Measurements from ENCODE around the gene GPR137.
A peak's percentile ranks its signal among the peaks of the same experiment; 100 is the strongest.

Gene GPR137

DNA sequence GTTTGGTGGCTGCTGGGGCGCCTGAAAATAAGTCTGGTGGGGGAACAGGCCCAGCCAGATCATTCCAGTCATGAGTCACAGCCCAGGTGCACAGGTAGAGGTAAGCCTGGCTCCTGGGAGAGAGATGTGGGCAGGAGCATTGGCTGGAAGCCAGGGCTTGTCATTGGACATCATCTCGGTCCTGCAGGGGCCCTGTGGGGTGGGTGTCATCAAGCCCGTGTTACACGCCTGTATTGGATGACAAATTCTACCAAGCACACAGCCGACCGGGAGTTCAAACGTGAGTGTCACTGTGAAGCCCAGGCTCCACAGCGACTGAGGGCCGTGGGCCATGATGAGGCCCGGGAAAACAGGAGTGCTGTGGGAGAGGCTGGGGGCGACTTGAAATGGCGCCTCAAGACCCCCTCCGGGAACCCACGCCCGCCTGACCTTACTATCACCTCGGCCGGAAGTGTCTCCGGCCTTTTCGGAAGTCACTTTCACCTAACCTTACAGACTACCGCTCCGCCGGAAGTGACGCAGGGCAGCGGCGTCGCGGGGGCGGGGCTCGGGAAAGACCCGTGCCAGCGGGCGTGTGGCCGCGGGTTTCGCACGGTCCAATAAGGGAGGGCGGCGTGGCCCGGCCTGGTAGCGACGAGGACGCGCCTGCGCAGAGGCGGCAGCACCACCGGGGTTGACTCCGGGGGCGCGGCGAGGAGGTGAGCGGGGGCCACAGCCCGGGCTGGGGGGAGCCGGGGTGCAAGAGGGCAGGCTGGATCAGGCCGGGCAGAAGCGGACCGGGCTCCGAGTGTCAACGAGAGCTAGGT lies 45.0 kb upstream of the GPR137 start, which contains the start of gene FKBP2:
FKBP2 (plus strand) TSS at position 661 of the 806 bp plus-strand sequence. CDS start 1,293 bp downstream, outside the sequence.
- peak within 1 kb of the TSS; percentile 96 for H3K27ac ChIP-seq
- H3K9me3 ChIP-seq, result no peaks in the 10 kb centered on the region
- H3K27me3 ChIP-seq, result peaks cover 3% of the 10 kb centered on the region
- TF ChIP-seq, protein P1, sequence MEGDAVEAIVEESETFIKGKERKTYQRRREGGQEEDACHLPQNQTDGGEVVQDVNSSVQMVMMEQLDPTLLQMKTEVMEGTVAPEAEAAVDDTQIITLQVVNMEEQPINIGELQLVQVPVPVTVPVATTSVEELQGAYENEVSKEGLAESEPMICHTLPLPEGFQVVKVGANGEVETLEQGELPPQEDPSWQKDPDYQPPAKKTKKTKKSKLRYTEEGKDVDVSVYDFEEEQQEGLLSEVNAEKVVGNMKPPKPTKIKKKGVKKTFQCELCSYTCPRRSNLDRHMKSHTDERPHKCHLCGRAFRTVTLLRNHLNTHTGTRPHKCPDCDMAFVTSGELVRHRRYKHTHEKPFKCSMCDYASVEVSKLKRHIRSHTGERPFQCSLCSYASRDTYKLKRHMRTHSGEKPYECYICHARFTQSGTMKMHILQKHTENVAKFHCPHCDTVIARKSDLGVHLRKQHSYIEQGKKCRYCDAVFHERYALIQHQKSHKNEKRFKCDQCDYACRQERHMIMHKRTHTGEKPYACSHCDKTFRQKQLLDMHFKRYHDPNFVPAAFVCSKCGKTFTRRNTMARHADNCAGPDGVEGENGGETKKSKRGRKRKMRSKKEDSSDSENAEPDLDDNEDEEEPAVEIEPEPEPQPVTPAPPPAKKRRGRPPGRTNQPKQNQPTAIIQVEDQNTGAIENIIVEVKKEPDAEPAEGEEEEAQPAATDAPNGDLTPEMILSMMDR (IDR thresholded peaks at IDR 0.05), result peak; percentile 41
- H3K36me3 ChIP-seq, result no peaks in the 10 kb centered on the region
- H3K4me1 ChIP-seq (ENCODE audit: control insufficient read depth in 1 of 2, insufficient read depth in 1 of 2, low read depth in 1 of 2, low read length in 1 of 2), result peaks cover 61 to 68% of the 10 kb centered on the region in 2 experiments
- peak within 1 kb of the TSS; percentile 89 to 95 for H3K4me3 ChIP-seq (ENCODE audit: low read depth in 1 of 2, low read length in 1 of 2)

GRCh38 chr11:64241241-64241490 lies 44.5 kb upstream of the GPR137 start:
- Histone ChIP-seq H3K9me3 (no peaks in the 10 kb centered on the region), H3K4me1 (ENCODE audit: control insufficient read depth in 1 of 2, insufficient read depth in 1 of 2, low read depth in 1 of 2, low read length in 1 of 2) (peaks cover 65 to 73% of the 10 kb centered on the region in 2 experiments), H3K27me3 (peaks cover 6% of the 10 kb centered on the region), H3K27ac (peak overlapping the region; percentile 96), H3K36me3 (no peaks in the 10 kb centered on the region), H3K4me3 (ENCODE audit: low read depth in 1 of 2, low read length in 1 of 2) (peak overlapping the region; percentile 89 to 95)
- TF ChIP-seq, protein P1 (IDR thresholded peaks at IDR 0.05), result no peak

GRCh38 chr11:64241491-64242374 lies 43.9 kb upstream of the GPR137 start:
- TF ChIP-seq, protein P1 (IDR thresholded peaks at IDR 0.05), result no peak
- Histone ChIP-seq H3K4me1 (ENCODE audit: control insufficient read depth in 1 of 2, insufficient read depth in 1 of 2, low read depth in 1 of 2, low read length in 1 of 2) (peaks cover 67 to 76% of the 10 kb centered on the region in 2 experiments), H3K36me3 (no peaks in the 10 kb centered on the region), H3K27me3 (peaks cover 7% of the 10 kb centered on the region), H3K9me3 (no peaks in the 10 kb centered on the region), H3K4me3 (ENCODE audit: low read depth in 1 of 2, low read length in 1 of 2) (peak overlapping the region; percentile 89 to 95), H3K27ac (peak overlapping the region; percentile 96)

GRCh38 chr11:64243236-64243854 lies 42.3 kb upstream of the GPR137 start:
- Histone ChIP-seq H3K4me3 (ENCODE audit: low read depth in 1 of 2, low read length in 1 of 2) (no peak overlapping the region), H3K36me3 (no peaks in the 10 kb centered on the region), H3K9me3 (no peaks in the 10 kb centered on the region), H3K27me3 (peaks cover 10% of the 10 kb centered on the region), H3K27ac (peak overlapping the region; percentile 10), H3K4me1 (ENCODE audit: control insufficient read depth in 1 of 2, insufficient read depth in 1 of 2, low read depth in 1 of 2, low read length in 1 of 2) (peaks cover 64 to 76% of the 10 kb centered on the region in 2 experiments)
- TF ChIP-seq, protein P1 (IDR thresholded peaks at IDR 0.05), result no peak

- peaks cover 10% of the 10 kb centered on the region for H3K27me3 ChIP-seq
- TF ChIP-seq, protein P1 (IDR thresholded peaks at IDR 0.05), result no peak
- H3K4me3 ChIP-seq (ENCODE audit: low read depth in 1 of 2, low read length in 1 of 2), result no peak overlapping the region
- H3K4me1 ChIP-seq (ENCODE audit: control insufficient read depth in 1 of 2, insufficient read depth in 1 of 2, low read depth in 1 of 2, low read length in 1 of 2), result peaks cover 57 to 68% of the 10 kb centered on the region in 2 experiments
- H3K36me3 ChIP-seq, result no peaks in the 10 kb centered on the region
- no peaks in the 10 kb centered on the region for H3K9me3 ChIP-seq
- H3K27ac ChIP-seq, result no peak overlapping the region
These were observed 41.5 kb upstream of the GPR137 start for GRCh38 chr11:64244107-64244506.
